Lung (tissue), 12 donors: ENCODE measurements around the gene IGLL5. TPM values are rescaled to one million over a fixed set of nuclear protein-coding genes. Genes with fewer than 3 reads are reported as not detected.

Source experiments
- ATAC-seq: fragments of 200-7000 bp; cut with Tn5 transposase; one replicate; pipeline ENCODE4 v1.9.1; 2020; ENCODE audit warnings: moderate number of reproducible peaks; ENCODE audit not compliant: insufficient read depth, low FRiP score
- DNase-seq, 3 donors: peaks; one replicate each; pipeline ENCODE4 v3.0.0-alpha.2; 2013 to 2017
- H3K27ac ChIP-seq, 2 donors: one replicate each; pipeline ENCODE4 v1.5.1; 2013; ENCODE audit warnings: mild to moderate bottlenecking in 2 of 2, moderate library complexity in 2 of 2, control low read depth in 1 of 2, inconsistent platforms in 1 of 2, low read depth in 1 of 2, low read length in 1 of 2
- H3K27me3 ChIP-seq, 3 donors: one replicate each; pipeline ENCODE4 v1.5.1; 2013; ENCODE audit warnings: low read length in 2 of 3; ENCODE audit not compliant: control insufficient read depth in 3 of 3, insufficient read depth in 3 of 3
- H3K36me3 ChIP-seq, 4 donors: one replicate each; pipeline ENCODE4 v1.5.1; 2013; ENCODE audit warnings: low read length in 4 of 4, mild to moderate bottlenecking in 1 of 4, moderate library complexity in 1 of 4; ENCODE audit not compliant: control insufficient read depth in 4 of 4, insufficient read depth in 4 of 4
- H3K4me1 ChIP-seq, 5 donors: one replicate each; pipeline ENCODE4 v1.5.1; 2013; ENCODE audit warnings: low read length in 5 of 5, mild to moderate bottlenecking in 2 of 5, moderate library complexity in 1 of 5; ENCODE audit not compliant: control insufficient read depth in 5 of 5, insufficient read depth in 5 of 5
- H3K4me3 ChIP-seq: one replicate; pipeline ENCODE4 v1.5.1; 2013; ENCODE audit warnings: mild to moderate bottlenecking, control low read depth, moderate library complexity
- H3K9ac ChIP-seq, 2 donors: one replicate each; pipeline ENCODE4 v1.5.1; 2013; ENCODE audit warnings: low read length in 2 of 2, control low read depth in 1 of 2; ENCODE audit not compliant: insufficient read depth in 1 of 2
- H3K9me3 ChIP-seq, 4 donors: one replicate each; pipeline ENCODE4 v1.5.1; 2013; ENCODE audit warnings: low read length in 3 of 4, mild to moderate bottlenecking in 1 of 4, moderate library complexity in 1 of 4; ENCODE audit not compliant: control insufficient read depth in 4 of 4, insufficient read depth in 3 of 4
- CTCF ChIP-seq: IDR thresholded peaks from 2 replicates; pipeline ENCODE4 v1.5.1; 2012; ENCODE audit warnings: mild to moderate bottlenecking; ENCODE audit errors: control extremely low read depth, extremely low read depth
- WGBS, 2 donors: extraction: QIAGEN DNeasy Blood & Tissue Kit; methylation state at CpG; one replicate each; pipeline ENCODE4 v1.1.7; 2013; 5-methylcytosine and 5-hydroxymethylcytosine counted together
- polyA plus RNA-seq, 2 donors: library from polyadenylated mRNA; stranded (reverse); fragments of 200-250 nt; gene quantifications; one replicate each; pipeline ENCODE4 v1.2.1, GENCODE V29; 2013
- total RNA-seq, 2 donors: library from RNA; depleted of rRNA in 1 of 2; stranded (reverse); fragments of >200 nt in 1 of 2; gene quantifications; one replicate each; pipeline ENCODE4 v1.2.1, GENCODE V29; 2014 to 2021
- donor health status: control.
- donor health status: control.
- donor health status: Bipolar disorder and iron deficiency.
- donor health status: healthy.
- donor health status: DM: yes; HTN: yes; CAD: no.

The IGLL5 gene
- total and polyA plus RNA-seq, 4 donors, result 5.4 to 21.5 (median 11.3) TPM

GRCh38 chr22:22884888-22885840, 2.5 kb upstream of the IGLL5 start:
- 74 to 81% methylated on average over 9 of the region's 9 CpGs for WGBS, 2 donors
- no peak for DNase-seq
- no peak overlapping the region for H3K9ac ChIP-seq
- no peak overlapping the region for H3K27ac ChIP-seq
- H3K36me3 ChIP-seq, result no peaks in the 10 kb centered on the region
- no peaks in the 10 kb centered on the region for H3K4me1 ChIP-seq
- no peak overlapping the region for H3K4me3 ChIP-seq
- H3K9me3 ChIP-seq, result no peaks in the 10 kb centered on the region
- peaks cover 0 to under 1% (median 0%) of the 10 kb centered on the region in 3 donors for H3K27me3 ChIP-seq
- TF ChIP-seq CTCF, result no peak
- ATAC-seq, result no peak

GRCh38 chr22:22886546-22886945, 1.1 kb upstream of the IGLL5 start:
- Histone ChIP-seq H3K4me3 (no peak overlapping the region), H3K9ac (no peak overlapping the region), H3K27me3 (peaks cover 0 to 8% (median 0%) of the 10 kb centered on the region in 3 donors), H3K4me1 (no peaks in the 10 kb centered on the region), H3K9me3 (no peaks in the 10 kb centered on the region), H3K36me3 (no peaks in the 10 kb centered on the region), H3K27ac (no peak overlapping the region)
- WGBS, 2 donors, result 90 to 93% methylated on average over 4 of the region's 4 CpGs
- no peak for TF ChIP-seq CTCF
- DNase-seq, result no peak
- no peak for ATAC-seq

GRCh38 chr22:22888571-22889353, 1.1 kb downstream of the IGLL5 start:
- DNase-seq, result no peak
- no peak for TF ChIP-seq CTCF
- Histone ChIP-seq H3K9ac (no peak overlapping the region), H3K27me3 (peaks cover 0 to 10% (median 0%) of the 10 kb centered on the region in 3 donors), H3K4me1 (no peaks in the 10 kb centered on the region), H3K9me3 (peaks cover 0 to 1% (median 0%) of the 10 kb centered on the region in 4 donors), H3K36me3 (no peaks in the 10 kb centered on the region), H3K4me3 (no peak overlapping the region), H3K27ac (no peak overlapping the region)
- ATAC-seq, result no peak
- WGBS, 2 donors, result 78 to 88% methylated on average over 13 of the region's 13 CpGs
